HG03103 (cell line): ENCODE results near the gene FDXACB1.

Experiments used
- ATAC-seq: cut with Tn5 transposase; IDR thresholded peaks from one replicate; pipeline ENCODE4 v1.9.1; 2021; ENCODE audit warnings: low read depth; ENCODE audit not compliant: unreplicated experiment

FDXACB1 gene

GRCh38 chr11:111846636-111847035, 32.3 kb downstream of the FDXACB1 start:
- no peak for ATAC-seq

- no peak for ATAC-seq
These were observed 32.9 kb downstream of the FDXACB1 start for GRCh38 chr11:111846063-111846462.

GRCh38 chr11:111845276-111846028, 33.5 kb downstream of the FDXACB1 start:
- ATAC-seq, result no peak

GRCh38 chr11:111843661-111844060, 35.3 kb downstream of the FDXACB1 start:
- no peak for ATAC-seq

- ATAC-seq, result no peak
These were observed 37.5 kb downstream of the FDXACB1 start for GRCh38 chr11:111841370-111842053.

- no peak for ATAC-seq
These were observed 38.8 kb downstream of the FDXACB1 start for GRCh38 chr11:111840143-111840542.

GRCh38 chr11:111838054-111838453, 40.9 kb downstream of the FDXACB1 start:
- ATAC-seq, result no peak

GRCh38 chr11:111837366-111837891, 41.5 kb downstream of the FDXACB1 start:
- ATAC-seq, result no peak

GRCh38 chr11:111836721-111837120, 42.2 kb downstream of the FDXACB1 start:
- ATAC-seq, result peak; percentile 61

GRCh38 chr11:111836162-111836561, 42.8 kb downstream of the FDXACB1 start:
- no peak for ATAC-seq

- ATAC-seq, result no peak
These were observed 43.3 kb downstream of the FDXACB1 start for GRCh38 chr11:111835665-111836064.

GRCh38 chr11:111834432-111835163, 44.4 kb downstream of the FDXACB1 start:
- no peak for ATAC-seq

GRCh38 chr11:111833524-111833923, 45.4 kb downstream of the FDXACB1 start:
- no peak for ATAC-seq

GRCh38 chr11:111829185-111829968, 49.6 kb downstream of the FDXACB1 start:
- ATAC-seq, result no peak

GRCh38 chr11:111826322-111826950, 52.5 kb downstream of the FDXACB1 start:
- ATAC-seq, result no peak
